ENCODE data around the gene VOPP1. TPM values are rescaled to one million over a fixed set of nuclear protein-coding genes. Genes with fewer than 3 reads are reported as not detected.

VOPP1 gene
- total and polyA plus RNA-seq, 9 of the 15 experiments (the other 6 are each of a cell fraction or from before 2014, with no cell fraction given), result 8.2 to 45.8 (median 31.2) TPM

DNA sequence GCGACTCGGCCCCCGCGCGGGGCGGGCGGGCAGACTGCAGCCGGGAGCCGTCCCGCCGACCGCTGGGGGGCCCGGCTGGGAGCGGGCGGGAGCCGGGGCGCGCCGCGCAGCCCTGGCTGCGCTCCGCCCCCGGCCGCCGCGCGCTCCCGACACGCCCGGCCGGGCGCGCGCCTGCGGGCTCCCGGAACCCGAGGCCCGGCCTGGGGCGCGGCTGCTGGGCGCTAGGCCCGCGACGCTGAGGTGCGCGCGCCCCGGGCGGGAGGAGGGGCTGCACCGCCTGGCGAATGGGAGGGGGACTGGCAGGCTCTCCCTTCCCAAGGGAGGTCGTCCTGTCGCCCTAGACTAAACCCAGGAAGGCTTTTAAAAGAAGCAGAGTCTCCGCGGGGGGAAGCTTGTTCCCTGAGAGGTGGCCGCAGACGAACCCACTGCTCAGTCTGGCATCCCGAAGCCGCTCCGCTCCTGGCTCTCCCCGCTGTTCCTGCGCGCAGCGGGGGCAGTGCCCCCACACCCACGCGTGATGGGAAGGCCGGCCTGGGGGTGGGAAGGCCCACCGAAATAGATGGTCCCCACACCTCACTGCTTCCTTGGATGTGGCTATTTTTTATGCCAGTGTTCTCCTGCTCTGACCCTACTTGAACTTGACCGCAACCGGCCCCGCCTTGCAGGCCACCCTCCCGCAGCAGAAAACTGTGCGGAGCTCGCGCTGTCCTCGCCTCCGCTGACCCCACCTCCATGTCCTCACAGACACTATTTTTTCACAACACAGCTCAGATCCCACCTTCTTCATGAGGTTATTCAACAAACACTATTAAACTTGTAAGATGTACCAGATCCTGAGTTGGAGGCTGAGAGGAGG lies at the start of gene VOPP1 (continued):
- TF ChIP-seq U2AF1 (optimal IDR thresholded peaks at IDR 0.05; ENCODE audit: low read depth, low read length), result no peak
- TF ChIP-seq ARNT (IDR thresholded peaks at IDR 0.05), result no peak
- TF ChIP-seq, protein P1, sequence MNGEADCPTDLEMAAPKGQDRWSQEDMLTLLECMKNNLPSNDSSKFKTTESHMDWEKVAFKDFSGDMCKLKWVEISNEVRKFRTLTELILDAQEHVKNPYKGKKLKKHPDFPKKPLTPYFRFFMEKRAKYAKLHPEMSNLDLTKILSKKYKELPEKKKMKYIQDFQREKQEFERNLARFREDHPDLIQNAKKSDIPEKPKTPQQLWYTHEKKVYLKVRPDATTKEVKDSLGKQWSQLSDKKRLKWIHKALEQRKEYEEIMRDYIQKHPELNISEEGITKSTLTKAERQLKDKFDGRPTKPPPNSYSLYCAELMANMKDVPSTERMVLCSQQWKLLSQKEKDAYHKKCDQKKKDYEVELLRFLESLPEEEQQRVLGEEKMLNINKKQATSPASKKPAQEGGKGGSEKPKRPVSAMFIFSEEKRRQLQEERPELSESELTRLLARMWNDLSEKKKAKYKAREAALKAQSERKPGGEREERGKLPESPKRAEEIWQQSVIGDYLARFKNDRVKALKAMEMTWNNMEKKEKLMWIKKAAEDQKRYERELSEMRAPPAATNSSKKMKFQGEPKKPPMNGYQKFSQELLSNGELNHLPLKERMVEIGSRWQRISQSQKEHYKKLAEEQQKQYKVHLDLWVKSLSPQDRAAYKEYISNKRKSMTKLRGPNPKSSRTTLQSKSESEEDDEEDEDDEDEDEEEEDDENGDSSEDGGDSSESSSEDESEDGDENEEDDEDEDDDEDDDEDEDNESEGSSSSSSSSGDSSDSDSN (IDR thresholded peaks at IDR 0.05; ENCODE audit: borderline replicate concordance in 1 of 2, low read depth in 2 of 2, low read length in 2 of 2), result 0 out of 4 replicates have a peak, but pooled peaks of 1 of the 2 experiments have one; percentile 38
- TF ChIP-seq, protein P2, sequence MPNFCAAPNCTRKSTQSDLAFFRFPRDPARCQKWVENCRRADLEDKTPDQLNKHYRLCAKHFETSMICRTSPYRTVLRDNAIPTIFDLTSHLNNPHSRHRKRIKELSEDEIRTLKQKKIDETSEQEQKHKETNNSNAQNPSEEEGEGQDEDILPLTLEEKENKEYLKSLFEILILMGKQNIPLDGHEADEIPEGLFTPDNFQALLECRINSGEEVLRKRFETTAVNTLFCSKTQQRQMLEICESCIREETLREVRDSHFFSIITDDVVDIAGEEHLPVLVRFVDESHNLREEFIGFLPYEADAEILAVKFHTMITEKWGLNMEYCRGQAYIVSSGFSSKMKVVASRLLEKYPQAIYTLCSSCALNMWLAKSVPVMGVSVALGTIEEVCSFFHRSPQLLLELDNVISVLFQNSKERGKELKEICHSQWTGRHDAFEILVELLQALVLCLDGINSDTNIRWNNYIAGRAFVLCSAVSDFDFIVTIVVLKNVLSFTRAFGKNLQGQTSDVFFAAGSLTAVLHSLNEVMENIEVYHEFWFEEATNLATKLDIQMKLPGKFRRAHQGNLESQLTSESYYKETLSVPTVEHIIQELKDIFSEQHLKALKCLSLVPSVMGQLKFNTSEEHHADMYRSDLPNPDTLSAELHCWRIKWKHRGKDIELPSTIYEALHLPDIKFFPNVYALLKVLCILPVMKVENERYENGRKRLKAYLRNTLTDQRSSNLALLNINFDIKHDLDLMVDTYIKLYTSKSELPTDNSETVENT (CRISPR knock-in tag; IDR thresholded peaks at IDR 0.05), result no peak
- peak; percentile 75 for TF ChIP-seq KDM5B (IDR thresholded peaks at IDR 0.05; ENCODE audit: insufficient replicate concordance, low read depth, low read length)
- TF ChIP-seq GATAD2B (IDR thresholded peaks at IDR 0.05; ENCODE audit: borderline replicate concordance), result no peak
- TF ChIP-seq RBM17 (IDR thresholded peaks at IDR 0.05; ENCODE audit: borderline replicate concordance, low read depth, low read length), result no peak
- TF ChIP-seq ZNF124 (CRISPR knock-in tag; IDR thresholded peaks at IDR 0.05), result no peak
- TF ChIP-seq CREM (IDR thresholded peaks at IDR 0.05; ENCODE audit: low read depth), result no peak
- TF ChIP-seq, protein P3, sequence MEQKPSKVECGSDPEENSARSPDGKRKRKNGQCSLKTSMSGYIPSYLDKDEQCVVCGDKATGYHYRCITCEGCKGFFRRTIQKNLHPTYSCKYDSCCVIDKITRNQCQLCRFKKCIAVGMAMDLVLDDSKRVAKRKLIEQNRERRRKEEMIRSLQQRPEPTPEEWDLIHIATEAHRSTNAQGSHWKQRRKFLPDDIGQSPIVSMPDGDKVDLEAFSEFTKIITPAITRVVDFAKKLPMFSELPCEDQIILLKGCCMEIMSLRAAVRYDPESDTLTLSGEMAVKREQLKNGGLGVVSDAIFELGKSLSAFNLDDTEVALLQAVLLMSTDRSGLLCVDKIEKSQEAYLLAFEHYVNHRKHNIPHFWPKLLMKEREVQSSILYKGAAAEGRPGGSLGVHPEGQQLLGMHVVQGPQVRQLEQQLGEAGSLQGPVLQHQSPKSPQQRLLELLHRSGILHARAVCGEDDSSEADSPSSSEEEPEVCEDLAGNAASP (IDR thresholded peaks at IDR 0.05), result peak; percentile 84
- TF ChIP-seq POLR2A (conservative IDR thresholded peaks at IDR 0.05), result peak; percentile 3; the same call in 1 of the 2 replicates
- TF ChIP-seq SUPT5H (IDR thresholded peaks at IDR 0.05), result no peak
- no peak for TF ChIP-seq MEF2D (tag; conservative IDR thresholded peaks at IDR 0.05; ENCODE audit: low read depth)
